Smooth muscle cell (in vitro differentiated cells): ENCODE data around the gene EEF2KMT. TPM values are rescaled to one million over a fixed set of nuclear protein-coding genes. Genes with fewer than 3 reads are reported as not detected.
"Not testable (repeated sequence)": the region's sequence is repeated elsewhere in the genome, so short reads cannot be mapped to it uniquely, and the experiment has no call there.

Source experiments
- DNase-seq: peaks from one replicate; lab custom pipeline; 2025; ENCODE audit not compliant: unreplicated experiment; lab: John Stamatoyannopoulos, UW
- H2AFZ ChIP-seq: fragments of 200-600 bp; sonication (generic); 2 replicates; pipeline ENCODE4 v1.6.0; 2016; ENCODE audit warnings: antibody characterized with exemption, low read depth, mild to moderate bottlenecking
- H3F3A ChIP-seq: fragments of 200-600 bp; sonication (generic); 2 replicates; pipeline ENCODE4 v1.6.0; 2017; ENCODE audit warnings: antibody characterized with exemption, low read depth
- H3K27ac ChIP-seq: fragments of 200-600 bp; sonication (generic); 2 replicates; pipeline ENCODE4 v1.5.1; 2016; ENCODE audit warnings: low read depth, mild to moderate bottlenecking
- H3K27me3 ChIP-seq: fragments of 200-600 bp; sonication (generic); 2 replicates; pipeline ENCODE4 v1.6.1; 2016; ENCODE audit warnings: low read depth, mild to moderate bottlenecking
- H3K36me3 ChIP-seq: fragments of 200-600 bp; sonication (generic); 2 replicates; pipeline ENCODE4 v1.5.1; 2016; ENCODE audit warnings: low read depth
- H3K4me1 ChIP-seq: fragments of 200-600 bp; sonication (generic); 2 replicates; pipeline ENCODE4 v1.5.1; 2016; ENCODE audit warnings: low read depth
- H3K4me2 ChIP-seq: fragments of 200-600 bp; sonication (generic); 2 replicates; pipeline ENCODE4 v1.6.0; 2016; ENCODE audit warnings: mild to moderate bottlenecking
- H3K4me3 ChIP-seq: fragments of 200-600 bp; sonication (generic); 2 replicates; pipeline ENCODE4 v1.5.1; 2016; ENCODE audit warnings: mild to moderate bottlenecking
- H3K79me2 ChIP-seq: fragments of 200-600 bp; sonication (generic); 2 replicates; pipeline ENCODE4 v1.6.0; 2016; ENCODE audit warnings: low read depth, mild to moderate bottlenecking
- H3K9ac ChIP-seq: fragments of 200-600 bp; sonication (generic); 2 replicates; pipeline ENCODE4 v1.6.0; 2016; ENCODE audit warnings: low read depth
- H3K9me3 ChIP-seq: fragments of 200-600 bp; sonication (generic); replicated peaks from 2 replicates; pipeline ENCODE4 v1.5.1; 2016; ENCODE audit warnings: low read depth
- H4K20me1 ChIP-seq: fragments of 200-600 bp; sonication (generic); 2 replicates; pipeline ENCODE4 v1.6.0; 2016; ENCODE audit warnings: low read depth
- CTCF ChIP-seq: fragments of 200-600 bp; sonication (generic); IDR thresholded peaks from 2 replicates; pipeline ENCODE4 v1.5.1; 2017; ENCODE audit warnings: borderline replicate concordance, mild to moderate bottlenecking, antibody characterized with exemption; ENCODE audit not compliant: insufficient read depth, poor library complexity, severe bottlenecking
- WGBS: methylation state at CpG from one replicate; pipeline ENCODE4 v1.1.7; 2016; ENCODE audit warnings: low lambda C conversion rate; 5-methylcytosine and 5-hydroxymethylcytosine counted together
- polyA plus RNA-seq: library from polyadenylated mRNA; unstranded; fragments of >200 nt; fragmentation: Nextera tagmentation; extraction: Ambion mirVana; gene quantifications from 2 replicates; pipeline ENCODE4 v1.2.1, GENCODE V29; 2016
- total RNA-seq: library from RNA; depleted of rRNA; stranded (reverse); fragments of >200 nt; gene quantifications from 2 replicates; pipeline ENCODE4 v1.2.3, GENCODE V29; 2014

Gene EEF2KMT
- total RNA-seq = 2.9 and 6.2 TPM in 2 replicates
- 9.9 and 15.0 TPM in 2 replicates for polyA plus RNA-seq

GRCh38 chr16:5097470-5098220 lies at the start of gene EEF2KMT:
Gene EEF2KMT (minus strand): TSS chr16:5097795. CDS start chr16:5097739, 56 bp downstream.
- WGBS = under 1% methylated on average over 41 of the region's 67 CpGs
- not testable (repeated sequence) for H3K4me1 ChIP-seq, H3F3A ChIP-seq, H3K9me3 ChIP-seq, H3K27me3 ChIP-seq, H3K79me2 ChIP-seq, H3K36me3 ChIP-seq, H4K20me1 ChIP-seq
- Histone ChIP-seq H3K4me2 (peak within 1 kb of the TSS; percentile 88), H3K4me3 (peak within 1 kb of the TSS; percentile 85), H3K9ac (peak within 1 kb of the TSS; percentile 77), H3K27ac (peak within 1 kb of the TSS; percentile 64), H2AFZ (peak within 1 kb of the TSS; percentile 87)
- DNase-seq = peak; percentile 95

- H4K20me1 ChIP-seq, DNase-seq, H3K9ac ChIP-seq, H3K4me3 ChIP-seq, H3K79me2 ChIP-seq, H3K36me3 ChIP-seq, H3K4me1 ChIP-seq, H3F3A ChIP-seq, H3K4me2 ChIP-seq, H2AFZ ChIP-seq, H3K9me3 ChIP-seq, H3K27ac ChIP-seq, H3K27me3 ChIP-seq: not testable (repeated sequence)
- 72% methylated on average over 1 of the region's 1 CpG for WGBS
These were observed 47.0 kb upstream of the EEF2KMT start for GRCh38 chr16:5144621-5144956.

- DNase-seq = no peak
- H3F3A ChIP-seq = no peaks in the 10 kb centered on the region
- no peak overlapping the region for H3K4me2 ChIP-seq
- no peaks in the 10 kb centered on the region for H3K79me2 ChIP-seq
- no peak for TF ChIP-seq CTCF
- 87% methylated on average over 7 of the region's 7 CpGs for WGBS
- no peak overlapping the region for H2AFZ ChIP-seq
- no peak overlapping the region for H3K27ac ChIP-seq
- no peaks in the 10 kb centered on the region for H3K9me3 ChIP-seq
- no peaks in the 10 kb centered on the region for H3K4me1 ChIP-seq
- no peaks in the 10 kb centered on the region for H4K20me1 ChIP-seq
- no peak overlapping the region for H3K4me3 ChIP-seq
- no peaks in the 10 kb centered on the region for H3K36me3 ChIP-seq
- no peak overlapping the region for H3K9ac ChIP-seq
- H3K27me3 ChIP-seq = no peaks in the 10 kb centered on the region
These were observed 46.4 kb upstream of the EEF2KMT start for GRCh38 chr16:5143761-5144620.

- DNase-seq, H3K9ac ChIP-seq, H3K79me2 ChIP-seq, H3K4me3 ChIP-seq, H3F3A ChIP-seq, H2AFZ ChIP-seq, H3K4me2 ChIP-seq, H3K36me3 ChIP-seq, H3K27me3 ChIP-seq, H3K27ac ChIP-seq, H3K4me1 ChIP-seq, H3K9me3 ChIP-seq, H4K20me1 ChIP-seq: not testable (repeated sequence)
- 77% methylated on average over 7 of the region's 7 CpGs for WGBS
These were observed 42.6 kb upstream of the EEF2KMT start for GRCh38 chr16:5140151-5140550.

- H3K4me3 ChIP-seq = not testable (repeated sequence)
These were observed 37.3 kb upstream of the EEF2KMT start for GRCh38 chr16:5134739-5135452.

GRCh38 chr16:5132915-5133600 lies 35.5 kb upstream of the EEF2KMT start:
- not testable (repeated sequence) for H3K9ac ChIP-seq, H3K4me2 ChIP-seq, H3K9me3 ChIP-seq, DNase-seq, H3K4me1 ChIP-seq, H2AFZ ChIP-seq, H4K20me1 ChIP-seq, H3K27me3 ChIP-seq, H3K79me2 ChIP-seq, H3K4me3 ChIP-seq, H3F3A ChIP-seq, H3K27ac ChIP-seq, H3K36me3 ChIP-seq
- 73% methylated on average over 13 of the region's 13 CpGs for WGBS

More at GRCh38 chr16:5134739-5135452, 37.3 kb upstream of the EEF2KMT start:
- not testable (repeated sequence) for H3K4me1 ChIP-seq, H3K36me3 ChIP-seq, H3K4me2 ChIP-seq, H3F3A ChIP-seq, DNase-seq, H3K27ac ChIP-seq, H3K9ac ChIP-seq, H3K27me3 ChIP-seq, H4K20me1 ChIP-seq, H3K9me3 ChIP-seq, H3K79me2 ChIP-seq, H2AFZ ChIP-seq
- WGBS = 28% methylated on average over 13 of the region's 13 CpGs

GRCh38 chr16:5131467-5132004 lies 33.9 kb upstream of the EEF2KMT start:
- H2AFZ ChIP-seq, H3K9me3 ChIP-seq, H3F3A ChIP-seq, H3K9ac ChIP-seq, H3K27me3 ChIP-seq, H4K20me1 ChIP-seq, DNase-seq, H3K36me3 ChIP-seq, H3K27ac ChIP-seq, H3K79me2 ChIP-seq, H3K4me2 ChIP-seq, H3K4me1 ChIP-seq, H3K4me3 ChIP-seq: not testable (repeated sequence)
- 89% methylated on average over 3 of the region's 3 CpGs for WGBS
